ENCODE measurements around the gene PRXL2B. TPM values are rescaled to one million over a fixed set of nuclear protein-coding genes. Genes with fewer than 3 reads are reported as not detected.

PRXL2B gene
- total RNA-seq, 4 donors from 2014 or later = 0.52 to 2.7 (median 1.1) TPM

DNA sequence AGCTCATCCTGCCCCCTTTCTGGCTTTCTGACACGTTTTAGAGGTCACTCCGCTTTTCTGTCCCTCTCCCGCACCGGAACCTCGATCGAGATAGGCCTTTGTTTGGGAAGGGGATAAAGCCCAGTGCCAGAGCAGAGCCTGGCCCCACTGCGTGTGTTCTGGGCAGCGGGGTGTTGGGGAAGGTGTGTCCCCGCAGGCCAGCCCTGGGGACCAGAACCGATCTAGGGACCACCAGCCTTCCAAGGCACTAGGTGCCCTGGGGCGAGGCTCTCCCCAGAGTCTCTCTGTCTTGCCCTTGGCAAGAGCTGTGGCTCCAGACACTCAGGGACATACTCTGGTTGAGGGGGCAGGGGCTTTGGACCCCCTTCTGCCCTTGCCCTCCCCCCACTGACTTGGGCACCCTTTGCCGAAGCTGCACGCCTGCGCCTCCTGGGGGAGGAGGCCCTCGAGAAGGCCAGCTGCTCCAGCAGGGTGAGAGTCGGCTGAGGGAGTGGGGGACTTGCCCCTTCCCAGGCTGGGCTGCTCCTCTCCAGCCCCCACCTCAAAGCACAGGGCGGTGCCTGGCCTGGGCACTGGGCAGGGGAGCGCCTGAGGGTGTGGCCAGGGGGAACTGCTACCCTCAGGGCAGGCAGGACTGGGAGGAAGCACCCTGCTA, 16.4 kb downstream of the PRXL2B start:
- no peak for ATAC-seq
- intact Hi-C loops (cut with DNase I; ENCODE audit: low total_unique reads) (no loop called here), in situ Hi-C loops (cut with MboI; ENCODE audit: low sequenced_read_pairs in 4 of 4) (no loop called here)
- Histone ChIP-seq H3K36me3 (no peaks in the 10 kb centered on the region), H3K9me3 (no peaks in the 10 kb centered on the region), H3K4me1 (no peaks in the 10 kb centered on the region), H3K27ac (no peak overlapping the region), H3K4me3 (no peak overlapping the region), H3K27me3 (peaks cover 11 to 13% (median 12%) of the 10 kb centered on the region in 3 donors)
- no peak for DNase-seq
- TF ChIP-seq, protein P1, sequence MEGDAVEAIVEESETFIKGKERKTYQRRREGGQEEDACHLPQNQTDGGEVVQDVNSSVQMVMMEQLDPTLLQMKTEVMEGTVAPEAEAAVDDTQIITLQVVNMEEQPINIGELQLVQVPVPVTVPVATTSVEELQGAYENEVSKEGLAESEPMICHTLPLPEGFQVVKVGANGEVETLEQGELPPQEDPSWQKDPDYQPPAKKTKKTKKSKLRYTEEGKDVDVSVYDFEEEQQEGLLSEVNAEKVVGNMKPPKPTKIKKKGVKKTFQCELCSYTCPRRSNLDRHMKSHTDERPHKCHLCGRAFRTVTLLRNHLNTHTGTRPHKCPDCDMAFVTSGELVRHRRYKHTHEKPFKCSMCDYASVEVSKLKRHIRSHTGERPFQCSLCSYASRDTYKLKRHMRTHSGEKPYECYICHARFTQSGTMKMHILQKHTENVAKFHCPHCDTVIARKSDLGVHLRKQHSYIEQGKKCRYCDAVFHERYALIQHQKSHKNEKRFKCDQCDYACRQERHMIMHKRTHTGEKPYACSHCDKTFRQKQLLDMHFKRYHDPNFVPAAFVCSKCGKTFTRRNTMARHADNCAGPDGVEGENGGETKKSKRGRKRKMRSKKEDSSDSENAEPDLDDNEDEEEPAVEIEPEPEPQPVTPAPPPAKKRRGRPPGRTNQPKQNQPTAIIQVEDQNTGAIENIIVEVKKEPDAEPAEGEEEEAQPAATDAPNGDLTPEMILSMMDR (IDR thresholded peaks at IDR 0.05 in 4 of 5, conservative IDR thresholded peaks at IDR 0.05 in 1 of 5) = no peak
- TF ChIP-seq POLR2A (IDR thresholded peaks at IDR 0.05) = no peak

DNA sequence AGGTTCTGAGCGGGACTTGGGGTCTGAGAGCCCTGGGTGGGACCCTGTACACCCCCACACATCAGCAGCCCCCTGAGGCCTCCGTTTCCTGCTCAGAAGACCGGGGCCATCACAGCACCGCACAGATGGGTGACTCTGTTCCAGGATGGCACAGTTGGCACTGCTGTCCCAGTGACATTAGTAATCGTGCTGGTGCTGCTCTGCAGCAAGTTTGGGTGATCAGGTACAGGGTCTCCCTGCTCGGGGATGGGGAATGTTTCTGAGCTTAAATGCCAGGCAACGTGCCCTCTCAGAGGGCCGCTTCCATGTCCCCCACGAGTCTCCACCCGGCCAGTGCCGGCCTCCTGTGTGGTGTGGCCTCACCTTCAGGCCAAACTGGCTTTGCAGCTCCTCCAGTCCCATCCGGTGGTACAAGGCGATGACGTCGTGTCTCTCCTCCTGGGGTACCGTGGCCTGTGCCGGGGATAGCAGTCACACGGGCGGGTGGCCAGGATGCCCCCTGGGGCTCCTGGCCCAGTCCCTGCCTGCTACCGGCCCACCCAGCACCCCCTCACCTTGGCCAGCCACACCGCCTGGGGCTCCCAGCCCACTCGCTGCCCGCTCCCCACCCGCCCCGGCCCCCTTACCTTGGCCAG, 17.1 kb downstream of the PRXL2B start:
- no peak for ATAC-seq
- no peak overlapping the region for H3K4me3 ChIP-seq
- in situ Hi-C loops (cut with MboI; ENCODE audit: low sequenced_read_pairs in 4 of 4) = no loop called here
- H3K9me3 ChIP-seq = no peaks in the 10 kb centered on the region
- no peak for DNase-seq
- H3K27me3 ChIP-seq = peaks cover 11 to 13% (median 12%) of the 10 kb centered on the region in 3 donors
- H3K36me3 ChIP-seq = no peaks in the 10 kb centered on the region
- no peak overlapping the region for H3K27ac ChIP-seq
- H3K4me1 ChIP-seq = no peaks in the 10 kb centered on the region
- TF ChIP-seq, protein P1 (IDR thresholded peaks at IDR 0.05 in 4 of 5, conservative IDR thresholded peaks at IDR 0.05 in 1 of 5) = no peak
- no peak for TF ChIP-seq POLR2A (IDR thresholded peaks at IDR 0.05)
- intact Hi-C loops (cut with DNase I; ENCODE audit: low total_unique reads) = no loop called here

DNA sequence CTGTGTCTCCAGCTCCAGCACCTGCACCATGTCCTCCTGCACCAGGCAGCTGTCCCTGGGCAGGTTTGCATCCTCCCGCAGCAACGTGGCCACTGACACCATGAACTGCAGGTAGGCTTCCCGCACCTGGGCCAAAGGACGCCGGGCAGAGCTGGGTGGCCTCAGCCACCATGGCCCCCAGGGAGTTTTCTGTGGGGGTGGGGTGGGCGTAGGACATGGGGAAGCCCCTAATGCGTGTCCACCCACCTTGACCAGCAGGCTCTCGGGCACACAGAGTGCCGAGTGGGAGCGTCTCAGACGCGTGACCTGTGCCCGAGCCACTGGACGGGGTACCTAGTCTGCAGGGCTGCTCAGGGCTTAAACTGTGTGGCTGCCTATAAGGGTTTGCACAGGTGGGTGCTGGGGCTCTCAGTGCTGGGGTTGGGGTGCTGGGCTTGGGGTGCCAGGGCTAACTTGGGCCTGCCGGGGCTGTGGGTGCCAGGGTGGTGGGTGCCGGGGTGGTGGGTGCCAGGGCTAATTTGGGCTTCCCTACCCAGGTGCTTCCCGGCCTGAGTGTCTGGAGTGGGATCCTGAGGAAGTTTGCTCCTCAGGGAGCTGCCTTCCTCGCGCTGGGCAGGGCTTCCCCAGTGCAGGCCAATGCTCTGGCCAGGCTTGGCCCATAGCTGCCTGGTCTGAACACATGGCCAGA, 17.7 kb downstream of the PRXL2B start:
- Histone ChIP-seq H3K27me3 (peaks cover 11 to 13% (median 12%) of the 10 kb centered on the region in 3 donors), H3K36me3 (no peaks in the 10 kb centered on the region), H3K4me3 (no peak overlapping the region), H3K9me3 (no peaks in the 10 kb centered on the region), H3K4me1 (no peaks in the 10 kb centered on the region), H3K27ac (no peak overlapping the region)
- ATAC-seq (no peak), DNase-seq (no peak)
- no peak for TF ChIP-seq POLR2A (IDR thresholded peaks at IDR 0.05)
- TF ChIP-seq, protein P1 (IDR thresholded peaks at IDR 0.05 in 4 of 5, conservative IDR thresholded peaks at IDR 0.05 in 1 of 5) = no peak
- intact Hi-C loops (cut with DNase I; ENCODE audit: low total_unique reads) = no loop called here
- in situ Hi-C loops (cut with MboI; ENCODE audit: low sequenced_read_pairs in 4 of 4) = no loop called here

DNA sequence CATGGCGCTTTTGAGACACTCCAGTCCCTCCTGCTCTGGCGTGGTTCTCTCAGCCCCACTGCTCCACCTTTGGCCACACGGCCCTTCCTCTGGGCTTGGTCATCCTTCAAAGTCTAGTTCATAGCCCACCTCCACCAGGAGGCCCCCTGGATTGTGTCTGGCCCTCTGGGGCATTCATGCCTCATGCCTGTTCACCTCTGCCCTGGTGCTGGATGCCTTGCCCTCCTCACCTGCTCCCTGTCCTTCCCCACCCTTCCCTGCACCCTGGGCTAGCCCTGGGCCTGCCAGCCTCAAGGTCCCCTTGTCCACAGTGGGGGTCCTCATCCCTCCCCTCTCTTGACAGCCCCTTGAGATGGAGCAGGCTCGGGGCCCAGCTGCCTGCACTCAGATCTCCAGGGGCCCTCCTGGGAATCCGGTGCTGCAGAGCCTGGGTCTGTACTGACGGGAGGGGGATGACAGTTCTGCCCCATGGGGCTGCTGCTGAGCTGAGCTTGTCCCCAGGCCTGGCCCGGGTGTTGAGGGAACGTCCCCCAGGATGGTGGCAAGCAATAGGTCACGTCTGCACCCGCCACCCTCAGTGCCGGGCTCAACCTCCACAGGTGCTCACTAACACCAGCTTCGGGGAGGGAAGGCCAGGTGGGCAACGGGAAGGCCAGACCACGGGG, 18.4 kb downstream of the PRXL2B start:
- Histone ChIP-seq H3K4me3 (no peak overlapping the region), H3K36me3 (no peaks in the 10 kb centered on the region), H3K9me3 (no peaks in the 10 kb centered on the region), H3K27me3 (peaks cover 11 to 13% (median 12%) of the 10 kb centered on the region in 3 donors), H3K27ac (no peak overlapping the region), H3K4me1 (no peaks in the 10 kb centered on the region)
- intact Hi-C loops (cut with DNase I; ENCODE audit: low total_unique reads) (no loop called here), in situ Hi-C loops (cut with MboI; ENCODE audit: low sequenced_read_pairs in 4 of 4) (no loop called here)
- ATAC-seq (no peak), DNase-seq (no peak)
- TF ChIP-seq, protein P1 (IDR thresholded peaks at IDR 0.05 in 4 of 5, conservative IDR thresholded peaks at IDR 0.05 in 1 of 5) = no peak
- no peak for TF ChIP-seq POLR2A (IDR thresholded peaks at IDR 0.05)

All from gastrocnemius medialis (tissue), 4 donors.